HG03045 (cell line): Measurements from ENCODE around the gene HRC.
"Not testable (repeated sequence)": the region's sequence is repeated elsewhere in the genome, so short reads cannot be mapped to it uniquely, and the experiment has no call there.

Source experiments
- ATAC-seq: cut with Tn5 transposase; IDR thresholded peaks from one replicate; pipeline ENCODE4 v1.9.1; 2021; ENCODE audit warnings: mild to moderate bottlenecking, moderate library complexity; ENCODE audit not compliant: unreplicated experiment

Gene HRC, protein sequence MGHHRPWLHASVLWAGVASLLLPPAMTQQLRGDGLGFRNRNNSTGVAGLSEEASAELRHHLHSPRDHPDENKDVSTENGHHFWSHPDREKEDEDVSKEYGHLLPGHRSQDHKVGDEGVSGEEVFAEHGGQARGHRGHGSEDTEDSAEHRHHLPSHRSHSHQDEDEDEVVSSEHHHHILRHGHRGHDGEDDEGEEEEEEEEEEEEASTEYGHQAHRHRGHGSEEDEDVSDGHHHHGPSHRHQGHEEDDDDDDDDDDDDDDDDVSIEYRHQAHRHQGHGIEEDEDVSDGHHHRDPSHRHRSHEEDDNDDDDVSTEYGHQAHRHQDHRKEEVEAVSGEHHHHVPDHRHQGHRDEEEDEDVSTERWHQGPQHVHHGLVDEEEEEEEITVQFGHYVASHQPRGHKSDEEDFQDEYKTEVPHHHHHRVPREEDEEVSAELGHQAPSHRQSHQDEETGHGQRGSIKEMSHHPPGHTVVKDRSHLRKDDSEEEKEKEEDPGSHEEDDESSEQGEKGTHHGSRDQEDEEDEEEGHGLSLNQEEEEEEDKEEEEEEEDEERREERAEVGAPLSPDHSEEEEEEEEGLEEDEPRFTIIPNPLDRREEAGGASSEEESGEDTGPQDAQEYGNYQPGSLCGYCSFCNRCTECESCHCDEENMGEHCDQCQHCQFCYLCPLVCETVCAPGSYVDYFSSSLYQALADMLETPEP

DNA sequence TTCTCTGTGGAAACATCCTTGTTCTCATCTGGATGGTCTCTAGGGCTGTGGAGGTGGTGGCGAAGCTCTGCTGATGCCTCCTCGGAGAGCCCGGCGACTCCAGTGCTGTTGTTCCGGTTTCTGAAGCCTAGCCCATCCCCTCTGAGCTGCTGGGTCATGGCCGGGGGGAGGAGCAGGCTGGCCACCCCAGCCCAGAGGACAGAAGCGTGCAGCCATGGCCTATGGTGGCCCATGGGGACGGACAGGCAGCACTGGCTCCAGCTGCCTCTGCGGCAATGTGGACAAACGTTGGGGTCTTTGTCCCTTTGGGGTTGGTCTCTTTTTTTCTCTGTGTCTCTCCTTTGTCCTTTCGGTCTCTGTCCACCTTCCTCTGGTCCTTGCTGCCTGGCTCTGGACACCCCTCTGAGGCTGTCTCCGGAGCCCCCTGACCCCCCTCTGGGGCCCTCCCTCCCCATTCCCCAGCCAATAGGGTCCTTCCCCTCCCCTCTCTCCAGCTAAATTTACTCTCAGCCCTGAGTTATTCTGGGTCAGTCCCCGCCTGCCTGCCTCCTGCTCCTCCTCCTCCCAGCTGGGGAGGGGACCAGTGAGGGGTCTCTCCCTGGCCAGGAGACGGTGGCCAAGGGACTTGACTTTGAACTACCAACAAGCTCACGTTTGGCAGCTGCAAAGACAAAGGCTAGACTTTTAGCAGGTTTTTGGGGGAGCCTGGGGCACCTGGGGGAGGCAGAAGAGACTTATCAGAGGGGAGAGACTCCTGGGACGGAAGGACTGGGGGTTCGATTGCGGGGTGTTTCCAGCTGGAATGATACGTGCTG, at the start of gene HRC:
HRC (minus strand) TSS at position 392 of the 815 bp plus-strand sequence; CDS start at position 233, 159 bp downstream.
- ATAC-seq, result no peak

DNA sequence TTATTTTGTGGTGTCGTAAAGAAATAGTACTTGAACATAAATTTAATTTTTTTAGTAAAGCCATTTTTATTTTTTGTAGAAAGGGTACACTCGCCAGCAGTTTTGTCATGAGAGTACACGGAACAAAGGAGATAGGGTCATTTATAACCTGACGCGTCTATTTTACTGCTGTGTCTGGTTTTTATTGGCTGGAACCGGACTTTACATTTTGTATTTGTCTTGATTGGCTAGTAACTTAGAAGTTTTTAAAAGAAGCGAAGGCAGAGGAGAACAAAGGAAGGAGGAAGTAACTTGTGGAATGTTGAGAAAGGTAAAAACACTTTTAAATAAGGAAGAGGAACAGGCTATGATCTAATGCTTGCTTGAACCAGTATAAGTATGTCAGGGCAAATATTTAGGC, 45.8 kb upstream of the HRC start:
- ATAC-seq, result no peak

DNA sequence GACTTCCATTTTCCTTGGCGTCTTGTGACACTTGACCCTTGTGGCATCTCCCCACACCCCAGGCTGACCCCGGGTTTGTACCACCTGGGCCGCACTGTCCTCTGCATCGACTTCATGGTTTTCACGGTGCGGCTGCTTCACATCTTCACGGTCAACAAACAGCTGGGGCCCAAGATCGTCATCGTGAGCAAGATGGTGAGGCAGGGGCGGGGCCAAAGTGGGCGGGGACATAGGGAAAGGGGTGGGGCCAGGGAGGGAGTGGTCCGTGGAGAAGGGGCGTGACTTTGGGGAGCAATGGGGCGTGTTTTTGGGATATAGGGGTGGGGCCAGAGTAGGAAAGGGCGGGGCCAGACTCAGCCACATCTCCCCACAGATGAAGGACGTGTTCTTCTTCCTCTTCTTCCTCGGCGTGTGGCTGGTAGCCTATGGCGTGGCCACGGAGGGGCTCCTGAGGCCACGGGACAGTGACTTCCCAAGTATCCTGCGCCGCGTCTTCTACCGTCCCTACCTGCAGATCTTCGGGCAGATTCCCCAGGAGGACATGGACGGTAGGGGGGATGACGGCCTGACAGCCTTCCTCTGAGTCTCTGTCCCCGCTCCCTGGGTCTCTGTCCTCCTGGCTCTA, 45.2 kb upstream of the HRC start:
- ATAC-seq, result no peak

DNA sequence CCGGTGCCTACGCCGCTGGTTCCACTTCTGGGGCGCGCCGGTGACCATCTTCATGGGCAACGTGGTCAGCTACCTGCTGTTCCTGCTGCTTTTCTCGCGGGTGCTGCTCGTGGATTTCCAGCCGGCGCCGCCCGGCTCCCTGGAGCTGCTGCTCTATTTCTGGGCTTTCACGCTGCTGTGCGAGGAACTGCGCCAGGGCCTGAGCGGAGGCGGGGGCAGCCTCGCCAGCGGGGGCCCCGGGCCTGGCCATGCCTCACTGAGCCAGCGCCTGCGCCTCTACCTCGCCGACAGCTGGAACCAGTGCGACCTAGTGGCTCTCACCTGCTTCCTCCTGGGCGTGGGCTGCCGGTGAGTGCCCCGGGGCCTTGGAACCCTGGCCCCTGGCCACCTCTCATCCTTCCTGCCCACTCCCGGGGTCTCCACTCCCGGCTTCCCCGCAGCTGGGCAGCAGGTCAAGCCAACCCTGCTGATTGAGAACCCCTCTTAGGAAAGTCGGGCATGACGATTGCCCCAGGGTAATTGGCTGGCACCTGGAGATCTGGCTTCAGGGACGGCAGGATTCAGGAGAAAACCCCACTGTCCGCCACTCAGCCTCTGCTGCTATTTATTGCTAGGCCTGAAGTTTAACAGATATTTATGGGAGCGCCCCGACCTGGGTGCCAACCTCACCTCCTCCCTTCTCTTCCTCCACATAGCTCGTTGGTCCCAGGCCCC, 41.5 kb upstream of the HRC start:
- ATAC-seq, result no peak

DNA sequence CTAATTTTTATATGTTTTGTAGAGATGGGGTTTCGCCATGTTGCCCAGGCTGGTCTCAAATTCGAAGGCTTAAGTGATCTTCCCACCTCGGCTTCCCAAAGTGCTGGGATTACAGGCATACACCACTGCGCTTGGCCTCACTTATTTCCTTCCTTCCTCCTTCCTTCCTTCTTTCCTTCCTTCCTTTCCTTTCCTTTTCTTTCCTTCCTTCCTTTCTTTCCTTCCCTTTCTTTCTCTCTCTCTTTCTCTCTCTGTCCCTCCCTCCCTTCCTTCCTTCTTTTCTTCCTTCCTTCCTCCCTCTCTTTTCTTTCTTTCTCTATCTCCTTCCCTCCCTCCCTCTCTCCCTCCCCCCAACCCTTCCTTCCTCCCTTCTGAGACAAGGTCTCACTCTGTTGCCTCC, 39.2 kb upstream of the HRC start:
- ATAC-seq, result no peak

DNA sequence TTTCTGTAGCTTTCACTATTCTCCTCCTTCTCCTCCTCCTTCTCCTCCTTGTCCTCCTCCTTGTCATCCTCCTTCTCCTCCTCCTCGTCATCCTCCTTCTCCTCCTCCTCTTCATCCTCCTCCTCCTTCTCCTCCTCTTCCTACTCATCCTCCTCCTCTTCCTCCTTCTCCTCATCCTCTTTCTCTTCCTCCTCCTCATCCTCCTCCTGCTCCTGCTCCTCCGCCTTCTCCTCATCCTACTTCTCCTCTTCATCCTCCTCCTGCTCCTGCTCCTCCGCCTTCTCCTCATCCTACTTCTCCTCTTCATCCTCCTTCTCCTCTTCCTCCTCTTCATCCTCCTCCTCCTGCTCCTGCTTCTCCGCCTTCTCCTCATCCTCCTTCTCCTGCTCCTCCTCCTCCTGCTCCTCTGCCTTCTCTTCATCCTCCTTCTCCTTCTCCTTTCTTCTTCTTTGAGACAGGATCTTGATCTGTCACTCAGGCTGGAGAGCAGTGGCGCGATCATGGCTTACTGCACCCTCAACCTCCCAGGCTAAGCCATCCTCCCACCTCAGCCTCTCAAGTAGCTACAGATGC, 38.7 kb upstream of the HRC start:
- no peak for ATAC-seq

DNA sequence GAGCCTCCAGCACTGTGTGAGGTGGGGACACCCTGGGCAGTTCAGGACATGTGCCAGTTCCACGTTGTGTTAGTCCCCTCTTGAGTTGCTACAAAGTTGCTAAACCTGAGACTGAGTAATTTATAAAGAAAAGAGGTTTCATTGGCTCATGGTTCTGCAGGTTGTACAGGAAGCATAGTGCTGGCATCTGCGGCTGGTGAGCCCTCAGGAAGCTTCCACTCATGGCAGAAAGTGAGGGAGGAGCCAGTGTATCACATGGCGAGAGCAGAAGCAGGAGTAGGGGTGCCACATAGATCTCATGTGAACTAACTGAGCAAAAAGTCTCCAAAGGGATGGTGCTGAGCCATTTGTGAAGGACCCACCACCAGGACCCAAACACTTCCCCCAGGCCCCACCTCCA, 35.6 kb upstream of the HRC start:
- ATAC-seq, result no peak

DNA sequence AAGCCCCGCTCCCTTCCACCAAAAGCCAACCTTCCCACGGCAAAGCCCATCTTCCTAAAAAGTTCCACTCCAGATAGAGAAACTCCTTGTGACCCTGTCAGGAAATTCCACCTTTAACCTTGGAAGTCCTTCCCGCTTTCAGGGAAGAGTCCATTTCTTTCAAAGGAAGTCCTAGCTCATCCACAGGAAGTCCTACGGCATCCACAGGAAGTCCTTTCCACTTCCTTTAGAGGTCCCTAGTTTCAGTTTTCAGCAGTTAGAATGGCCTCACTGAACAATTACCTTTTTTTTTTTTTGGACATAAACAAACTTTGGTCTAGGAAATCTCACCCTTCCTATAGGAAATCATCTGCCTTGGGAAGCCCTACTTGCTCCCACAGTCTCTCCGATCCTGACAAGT, 34.1 kb upstream of the HRC start:
- no peak for ATAC-seq

DNA sequence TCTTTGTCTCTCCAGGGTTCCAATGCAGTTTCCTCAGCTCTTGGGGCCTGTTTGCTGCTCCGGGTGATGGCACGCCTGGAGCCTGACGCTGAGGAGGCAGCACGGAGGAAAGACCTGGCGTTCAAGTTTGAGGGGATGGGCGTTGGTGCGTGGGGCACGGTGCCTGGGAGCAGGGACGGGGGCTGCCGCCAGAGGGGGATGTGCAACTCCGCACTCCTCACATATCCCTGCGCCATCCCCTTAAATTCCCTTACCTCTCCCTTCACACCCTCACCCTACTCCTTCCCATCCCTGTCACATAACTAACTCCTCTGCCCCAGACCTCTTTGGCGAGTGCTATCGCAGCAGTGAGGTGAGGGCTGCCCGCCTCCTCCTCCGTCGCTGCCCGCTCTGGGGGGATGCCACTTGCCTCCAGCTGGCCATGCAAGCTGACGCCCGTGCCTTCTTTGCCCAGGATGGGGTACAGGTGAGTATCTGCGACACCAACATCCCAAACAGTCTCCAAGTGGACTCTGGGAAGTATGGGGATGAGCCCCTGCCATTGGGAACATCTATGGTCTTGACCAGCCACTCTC, 33.5 kb upstream of the HRC start:
- ATAC-seq, result no peak

DNA sequence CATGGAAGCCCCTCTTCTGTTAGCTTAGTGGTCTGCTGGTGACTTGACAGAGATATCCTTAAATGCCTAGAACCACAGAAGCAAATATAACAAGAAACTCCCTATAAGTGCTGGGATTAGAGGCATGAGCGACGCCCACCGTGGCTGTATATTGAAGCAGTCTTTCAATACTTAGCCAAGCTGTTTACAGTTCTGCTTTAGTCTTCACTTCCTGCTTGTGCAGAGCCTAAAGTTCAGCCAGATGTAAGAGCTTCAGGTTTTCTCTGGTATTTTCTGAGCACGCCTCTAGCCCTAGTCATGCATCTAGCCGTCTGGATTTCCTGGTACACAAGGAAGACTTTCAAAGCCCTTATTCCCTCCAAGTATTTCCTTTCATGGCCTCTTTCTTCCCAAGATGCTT, 30.9 kb upstream of the HRC start:
- no peak for ATAC-seq

DNA sequence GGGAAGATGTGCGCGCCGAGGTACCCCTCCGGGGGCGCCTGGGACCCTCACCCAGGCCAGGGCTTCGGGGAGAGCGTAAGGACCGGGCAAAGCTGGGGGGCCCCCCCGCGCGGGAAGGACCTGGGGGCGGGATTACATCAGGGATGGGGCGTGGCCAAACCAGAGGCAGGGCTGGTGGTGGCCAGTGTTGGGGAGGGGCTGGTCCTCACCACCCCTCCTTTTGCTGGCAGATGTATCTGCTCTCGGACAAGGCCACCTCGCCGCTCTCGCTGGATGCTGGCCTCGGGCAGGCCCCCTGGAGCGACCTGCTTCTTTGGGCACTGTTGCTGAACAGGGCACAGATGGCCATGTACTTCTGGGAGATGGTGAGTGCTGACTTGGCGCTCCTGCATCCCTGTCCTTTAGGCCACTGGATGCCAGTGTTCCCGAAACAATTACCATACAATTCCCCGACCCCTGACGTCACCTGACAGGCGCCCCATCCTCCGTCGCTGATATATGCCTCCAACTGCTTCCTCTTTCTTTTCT, 27.7 kb upstream of the HRC start:
- no peak for ATAC-seq

DNA sequence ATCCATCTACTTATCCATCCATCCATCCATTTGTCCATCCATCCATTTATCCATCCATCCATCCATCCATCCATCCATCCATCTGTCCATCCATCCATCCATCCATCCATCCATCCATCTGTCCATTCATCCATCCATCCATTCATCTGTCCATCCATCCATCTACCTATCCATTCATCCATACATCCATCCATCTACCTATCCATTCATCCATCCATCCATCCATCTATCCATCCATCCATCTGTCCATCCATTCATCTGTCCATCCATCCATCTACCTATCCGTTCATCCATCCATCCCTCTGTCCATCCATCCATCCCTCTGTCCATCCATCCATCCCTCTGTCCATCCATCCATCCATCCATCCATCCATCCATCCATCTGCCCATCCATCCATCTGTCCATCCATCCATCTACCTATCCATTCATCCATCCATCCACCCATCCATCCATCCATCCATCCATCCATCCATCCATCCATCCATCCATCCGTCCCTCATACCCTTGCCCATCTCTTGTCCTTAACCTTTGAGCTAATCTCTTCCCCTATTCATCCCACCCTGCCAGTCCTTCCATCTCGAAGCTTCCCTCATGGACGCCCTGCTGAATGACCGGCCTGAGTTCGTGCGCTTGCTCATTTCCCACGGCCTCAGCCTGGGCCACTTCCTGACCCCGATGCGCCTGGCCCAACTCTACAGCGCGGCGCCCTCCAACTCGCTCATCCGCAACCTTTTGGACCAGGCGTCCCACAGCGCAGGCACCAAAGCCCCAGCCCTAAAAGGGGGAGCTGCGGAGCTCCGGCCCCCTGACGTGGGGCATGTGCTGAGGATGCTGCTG, 27.0 kb upstream of the HRC start:
- not testable (repeated sequence) for ATAC-seq

DNA sequence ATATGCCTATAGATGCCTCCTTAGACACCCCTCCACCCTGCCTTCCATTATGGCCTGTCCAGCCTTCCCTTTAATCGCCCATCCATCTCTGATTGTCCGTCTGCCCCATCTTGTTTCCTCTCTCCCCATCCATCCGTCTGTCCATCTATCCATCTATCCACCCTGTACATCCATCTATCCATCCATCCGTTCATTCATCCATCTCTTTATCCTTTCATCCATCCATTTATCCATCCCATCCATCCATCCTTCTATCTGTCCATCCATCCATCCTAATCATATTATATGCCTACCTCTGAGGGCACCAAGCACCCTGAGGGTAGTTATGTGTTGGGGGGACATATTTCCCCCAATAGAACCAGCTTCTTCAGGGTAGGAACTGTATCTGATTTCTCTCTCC, 25.5 kb upstream of the HRC start:
- no peak for ATAC-seq

DNA sequence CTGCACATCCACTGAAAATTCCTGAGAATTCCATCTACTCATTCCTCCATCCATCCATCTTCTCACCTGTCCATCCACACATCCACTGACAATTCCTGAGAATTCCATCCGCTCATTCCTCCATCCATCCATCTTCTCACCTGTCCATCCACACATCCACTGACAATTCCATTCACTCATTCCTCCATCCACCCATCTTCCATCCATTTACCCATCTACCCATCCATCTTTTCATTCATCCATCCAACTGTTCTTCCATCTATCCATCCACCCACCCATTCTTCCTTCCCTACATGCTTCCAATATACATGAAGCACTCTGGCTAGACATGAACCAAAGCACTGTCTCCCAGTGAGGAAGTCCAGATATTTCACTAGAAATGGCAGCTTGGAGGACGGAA, 18.0 kb upstream of the HRC start:
- ATAC-seq, result no peak

DNA sequence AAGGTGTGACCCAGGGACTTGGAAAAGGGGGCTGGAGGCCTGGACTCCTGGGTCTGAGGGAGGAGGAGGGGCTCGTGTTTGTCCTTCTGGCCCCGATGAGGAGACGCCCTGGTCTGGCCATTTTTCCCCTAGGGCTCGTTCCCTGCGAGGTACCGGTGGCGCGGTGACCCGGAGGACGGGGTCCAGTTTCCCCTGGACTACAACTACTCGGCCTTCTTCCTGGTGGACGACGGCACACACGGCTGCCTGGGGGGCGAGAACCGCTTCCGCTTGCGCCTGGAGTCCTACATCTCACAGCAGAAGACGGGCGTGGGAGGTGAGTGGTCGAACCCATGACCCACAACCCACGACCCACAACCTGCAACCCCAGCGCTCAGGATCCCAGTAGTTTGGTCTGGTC, 13.2 kb upstream of the HRC start:
- no peak for ATAC-seq

DNA sequence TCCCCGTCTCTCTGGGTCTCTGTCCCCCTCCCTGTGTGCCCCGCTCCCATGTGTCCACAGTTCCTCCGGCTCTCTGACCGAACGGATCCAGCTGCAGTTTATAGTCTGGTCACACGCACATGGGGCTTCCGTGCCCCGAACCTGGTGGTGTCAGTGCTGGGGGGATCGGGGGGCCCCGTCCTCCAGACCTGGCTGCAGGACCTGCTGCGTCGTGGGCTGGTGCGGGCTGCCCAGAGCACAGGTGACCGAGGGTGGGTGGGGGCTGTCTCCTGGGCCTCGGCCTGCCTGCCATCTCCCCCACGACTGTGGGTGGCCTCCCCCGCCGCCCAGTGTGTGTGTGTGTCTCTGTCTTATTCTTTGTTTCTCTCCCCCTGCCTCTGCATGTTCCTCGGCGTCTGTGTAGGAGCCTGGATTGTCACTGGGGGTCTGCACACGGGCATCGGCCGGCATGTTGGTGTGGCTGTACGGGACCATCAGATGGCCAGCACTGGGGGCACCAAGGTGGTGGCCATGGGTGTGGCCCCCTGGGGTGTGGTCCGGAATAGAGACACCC, 12.7 kb upstream of the HRC start:
- no peak for ATAC-seq

DNA sequence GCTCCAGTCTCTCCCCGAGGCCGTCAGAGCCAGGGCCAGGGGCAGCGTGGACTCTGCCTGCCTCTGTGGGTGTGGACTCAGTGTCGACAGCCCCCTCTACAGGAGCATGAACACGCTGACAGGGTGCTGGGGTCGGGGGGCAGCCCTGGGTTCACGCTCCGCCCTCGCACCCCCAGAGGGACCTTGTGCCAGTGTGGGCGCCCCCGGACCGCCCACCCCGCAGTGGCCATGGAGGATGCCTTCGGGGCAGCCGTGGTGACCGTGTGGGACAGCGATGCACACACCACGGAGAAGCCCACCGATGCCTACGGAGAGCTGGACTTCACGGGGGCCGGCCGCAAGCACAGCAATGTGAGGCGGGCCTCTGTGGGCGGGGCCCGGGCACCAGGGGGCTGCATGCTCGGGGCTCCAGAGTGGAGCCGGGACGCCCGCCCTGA, 10.7 kb upstream of the HRC start:
- no peak for ATAC-seq

DNA sequence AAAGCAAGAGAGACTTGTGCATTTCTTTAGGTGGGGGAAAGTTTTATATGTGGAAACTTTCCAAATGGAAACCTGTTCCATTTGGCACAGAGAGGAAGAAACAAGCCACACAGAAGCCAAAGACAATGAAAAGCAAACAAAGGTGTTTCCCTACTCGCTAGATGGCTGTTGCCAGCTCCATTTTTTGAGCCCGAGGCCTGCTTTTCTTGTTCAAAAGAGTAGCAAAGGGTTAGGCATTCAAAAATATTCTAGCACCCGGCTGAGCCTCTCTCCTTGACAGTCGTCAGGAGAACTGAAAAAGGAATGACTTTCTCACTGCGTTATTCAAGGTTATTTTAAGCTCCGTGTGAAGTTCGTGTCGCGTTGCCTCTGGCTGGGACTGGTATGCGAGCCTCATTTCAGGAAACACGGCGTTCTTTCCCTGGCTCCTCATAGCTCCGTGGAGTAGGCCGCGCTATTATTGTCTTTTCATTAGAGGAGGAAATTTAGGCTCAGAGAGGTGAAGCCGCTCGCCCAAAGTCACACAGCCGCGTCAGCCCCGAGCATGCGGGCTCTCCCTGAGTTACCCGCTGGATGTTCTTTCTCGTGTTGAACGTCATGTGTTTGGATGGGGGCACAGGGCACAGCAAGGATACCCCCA, 10.0 kb upstream of the HRC start:
- ATAC-seq, result no peak
